ENCODE data around the gene TMEM183A.
"Not testable (repeated sequence)": the region's sequence is repeated elsewhere in the genome, so short reads cannot be mapped to it uniquely, and the experiment has no call there.

TMEM183A gene

GRCh38 chr1:203006948-203007871, at the start of gene TMEM183A:
Gene TMEM183A (plus strand): TSS chr1:203007374. CDS start chr1:203007466, 92 bp downstream.
- DNase-seq (ENCODE audit: low read depth): peak; percentile 78

- peak; percentile 40 for DNase-seq (ENCODE audit: low read depth)
Measured at GRCh38 chr1:202957733-202958543, 49.2 kb upstream of the TMEM183A start, which contains the start of gene ADIPOR1. Gene ADIPOR1 (minus strand): TSS chr1:202958312. CDS start chr1:202951070, 7,242 bp downstream.

- no peak for DNase-seq (ENCODE audit: low read depth)
Measured at GRCh38 chr1:202958544-202959275, 48.5 kb upstream of the TMEM183A start.

- peak; percentile 30 for DNase-seq (ENCODE audit: low read depth)
Measured at GRCh38 chr1:202959276-202959620, 47.9 kb upstream of the TMEM183A start.

- no peak for DNase-seq (ENCODE audit: low read depth)
Measured at GRCh38 chr1:202961220-202961880, 45.8 kb upstream of the TMEM183A start.

- DNase-seq (ENCODE audit: low read depth): no peak
Measured at GRCh38 chr1:202964791-202965410, 42.3 kb upstream of the TMEM183A start.

- no peak for DNase-seq (ENCODE audit: low read depth)
Measured at GRCh38 chr1:202965422-202965821, 41.8 kb upstream of the TMEM183A start.

- DNase-seq (ENCODE audit: low read depth): no peak
Measured at GRCh38 chr1:202966006-202966898, 40.9 kb upstream of the TMEM183A start.

GRCh38 chr1:202967684-202968281, 39.4 kb upstream of the TMEM183A start:
- no peak for DNase-seq (ENCODE audit: low read depth)

- DNase-seq (ENCODE audit: low read depth): no peak
Measured at GRCh38 chr1:202968351-202968750, 38.8 kb upstream of the TMEM183A start.

GRCh38 chr1:202968895-202969295, 38.3 kb upstream of the TMEM183A start:
- DNase-seq (ENCODE audit: low read depth): peak; percentile 8

- no peak for DNase-seq (ENCODE audit: low read depth)
Measured at GRCh38 chr1:202972046-202972445, 35.1 kb upstream of the TMEM183A start.

GRCh38 chr1:202974856-202975255, 32.3 kb upstream of the TMEM183A start:
- no peak for DNase-seq (ENCODE audit: low read depth)

GRCh38 chr1:202976633-202977032, 30.5 kb upstream of the TMEM183A start:
- no peak for DNase-seq (ENCODE audit: low read depth)

- no peak for DNase-seq (ENCODE audit: low read depth)
Measured at GRCh38 chr1:202979459-202979858, 27.7 kb upstream of the TMEM183A start.

- DNase-seq (ENCODE audit: low read depth): no peak
Measured at GRCh38 chr1:202981939-202982338, 25.2 kb upstream of the TMEM183A start.

GRCh38 chr1:202982715-202983430, 24.3 kb upstream of the TMEM183A start:
- no peak for DNase-seq (ENCODE audit: low read depth)

- not testable (repeated sequence) for DNase-seq (ENCODE audit: low read depth)
Measured at GRCh38 chr1:202986120-202986519, 21.1 kb upstream of the TMEM183A start.

- DNase-seq (ENCODE audit: low read depth): no peak
Measured at GRCh38 chr1:202987255-202987654, 19.9 kb upstream of the TMEM183A start.

Data from HS-27A (cell line).